Measurements from ENCODE around the gene RPL35.

Gene RPL35

GRCh38 chr9:124887832-124888231 is 26.1 kb upstream of the RPL35 start:
- H3K4me1 ChIP-seq (ENCODE audit: control insufficient read depth in 5 of 5, insufficient read depth in 5 of 5, low read length in 5 of 5), result peaks cover 0 to 10% (median 3%) of the 10 kb centered on the region in 5 donors
- H3K27me3 ChIP-seq (ENCODE audit: control insufficient read depth in 5 of 5, insufficient read depth in 4 of 5, low read length in 5 of 5), result no peaks in the 10 kb centered on the region
- peaks cover 0 to 83% (median 67%) of the 10 kb centered on the region in 5 donors for H3K36me3 ChIP-seq (ENCODE audit: control insufficient read depth in 5 of 5, insufficient read depth in 5 of 5, low read length in 5 of 5)
- no peak overlapping the region for H3K9ac ChIP-seq (ENCODE audit: low read length in 5 of 5)
- no peak overlapping the region for H3K27ac ChIP-seq (ENCODE audit: low read depth, low read length)
- no peak overlapping the region for H3K4me3 ChIP-seq (ENCODE audit: low read depth in 1 of 5, low read length in 5 of 5)
- H3K9me3 ChIP-seq (ENCODE audit: control insufficient read depth in 5 of 5, low read length in 5 of 5), result no peaks in the 10 kb centered on the region

- Histone ChIP-seq H3K36me3 (ENCODE audit: control insufficient read depth in 5 of 5, insufficient read depth in 5 of 5, low read length in 5 of 5) (peaks cover 0 to 83% (median 75%) of the 10 kb centered on the region in 5 donors), H3K9me3 (ENCODE audit: control insufficient read depth in 5 of 5, low read length in 5 of 5) (no peaks in the 10 kb centered on the region), H3K9ac (ENCODE audit: low read length in 5 of 5) (no peak overlapping the region), H3K4me1 (ENCODE audit: control insufficient read depth in 5 of 5, insufficient read depth in 5 of 5, low read length in 5 of 5) (peaks cover 0 to 10% (median 3%) of the 10 kb centered on the region in 5 donors), H3K27ac (ENCODE audit: low read depth, low read length) (no peak overlapping the region), H3K4me3 (ENCODE audit: low read depth in 1 of 5, low read length in 5 of 5) (peak overlapping the region in 1 of 5 donors; percentile 10), H3K27me3 (ENCODE audit: control insufficient read depth in 5 of 5, insufficient read depth in 4 of 5, low read length in 5 of 5) (no peaks in the 10 kb centered on the region)
Measured at GRCh38 chr9:124886866-124887492, 25.2 kb upstream of the RPL35 start.

GRCh38 chr9:124886461-124886860 is 24.7 kb upstream of the RPL35 start:
- Histone ChIP-seq H3K9me3 (ENCODE audit: control insufficient read depth in 5 of 5, low read length in 5 of 5) (no peaks in the 10 kb centered on the region), H3K9ac (ENCODE audit: low read length in 5 of 5) (no peak overlapping the region), H3K27ac (ENCODE audit: low read depth, low read length) (no peak overlapping the region)

DNA sequence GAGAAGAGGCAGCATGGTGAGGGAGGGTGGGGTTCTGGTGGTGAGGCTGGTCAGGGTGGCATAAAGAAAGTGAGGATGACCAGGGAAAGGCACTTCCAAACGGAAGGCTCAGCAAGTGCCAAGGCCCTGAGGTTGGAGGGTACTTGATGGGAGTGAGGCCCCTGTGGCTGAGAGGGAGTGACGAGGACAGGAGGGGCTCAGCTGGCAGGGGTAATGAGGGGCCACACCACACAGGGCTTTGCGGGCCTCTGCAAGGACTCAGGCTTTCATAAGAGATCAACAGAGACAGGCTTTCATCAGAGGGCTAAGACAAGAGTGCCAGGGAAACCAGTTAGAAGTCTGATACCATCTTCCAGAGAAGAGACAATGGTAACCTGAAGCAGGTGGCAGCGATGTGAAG is 23.8 kb upstream of the RPL35 start:
- Histone ChIP-seq H3K9me3 (ENCODE audit: control insufficient read depth in 5 of 5, low read length in 5 of 5) (no peaks in the 10 kb centered on the region), H3K4me1 (ENCODE audit: control insufficient read depth in 5 of 5, insufficient read depth in 5 of 5, low read length in 5 of 5) (peaks cover 0 to 10% (median 3%) of the 10 kb centered on the region in 5 donors), H3K27me3 (ENCODE audit: control insufficient read depth in 5 of 5, insufficient read depth in 4 of 5, low read length in 5 of 5) (no peaks in the 10 kb centered on the region), H3K36me3 (ENCODE audit: control insufficient read depth in 5 of 5, insufficient read depth in 5 of 5, low read length in 5 of 5) (peaks cover 0 to 85% (median 82%) of the 10 kb centered on the region in 5 donors), H3K27ac (ENCODE audit: low read depth, low read length) (no peak overlapping the region), H3K9ac (ENCODE audit: low read length in 5 of 5) (no peak overlapping the region), H3K4me3 (ENCODE audit: low read depth in 1 of 5, low read length in 5 of 5) (no peak overlapping the region)

More at GRCh38 chr9:124886461-124886860, 24.7 kb upstream of the RPL35 start:
- Histone ChIP-seq H3K4me1 (ENCODE audit: control insufficient read depth in 5 of 5, insufficient read depth in 5 of 5, low read length in 5 of 5) (peaks cover 0 to 10% (median 3%) of the 10 kb centered on the region in 5 donors), H3K27me3 (ENCODE audit: control insufficient read depth in 5 of 5, insufficient read depth in 4 of 5, low read length in 5 of 5) (no peaks in the 10 kb centered on the region), H3K4me3 (ENCODE audit: low read depth in 1 of 5, low read length in 5 of 5) (no peak overlapping the region), H3K36me3 (ENCODE audit: control insufficient read depth in 5 of 5, insufficient read depth in 5 of 5, low read length in 5 of 5) (peaks cover 0 to 85% (median 80%) of the 10 kb centered on the region in 5 donors)

GRCh38 chr9:124884376-124884775 is 22.6 kb upstream of the RPL35 start:
- Histone ChIP-seq H3K36me3 (ENCODE audit: control insufficient read depth in 5 of 5, insufficient read depth in 5 of 5, low read length in 5 of 5) (peaks cover 4 to 85% (median 81%) of the 10 kb centered on the region in 5 donors), H3K9ac (ENCODE audit: low read length in 5 of 5) (no peak overlapping the region), H3K4me3 (ENCODE audit: low read depth in 1 of 5, low read length in 5 of 5) (no peak overlapping the region), H3K9me3 (ENCODE audit: control insufficient read depth in 5 of 5, low read length in 5 of 5) (no peaks in the 10 kb centered on the region), H3K27me3 (ENCODE audit: control insufficient read depth in 5 of 5, insufficient read depth in 4 of 5, low read length in 5 of 5) (no peaks in the 10 kb centered on the region), H3K4me1 (ENCODE audit: control insufficient read depth in 5 of 5, insufficient read depth in 5 of 5, low read length in 5 of 5) (peaks cover 0 to 10% (median 2%) of the 10 kb centered on the region in 5 donors), H3K27ac (ENCODE audit: low read depth, low read length) (no peak overlapping the region)

DNA sequence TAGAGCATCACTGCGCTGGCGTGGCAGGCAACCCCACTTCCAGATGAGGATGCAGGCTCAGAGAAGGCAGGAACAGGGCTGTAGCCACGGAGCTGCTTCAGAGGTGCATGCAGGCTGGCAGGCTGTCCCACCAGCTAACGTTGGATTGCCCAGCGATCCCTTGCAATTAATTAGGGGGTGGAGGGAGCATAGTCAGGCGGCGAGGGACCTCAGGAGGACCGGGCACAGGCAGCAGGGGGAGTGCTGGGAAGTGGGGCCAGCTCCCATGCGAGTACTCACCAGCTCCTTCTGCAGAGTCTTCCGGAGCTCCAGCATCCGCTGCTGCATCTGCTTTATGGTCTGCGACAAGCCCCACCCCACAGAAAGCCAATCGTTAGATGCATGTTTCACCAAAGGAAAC is 20.5 kb upstream of the RPL35 start:
- Histone ChIP-seq H3K9ac (ENCODE audit: low read length in 5 of 5) (no peak overlapping the region), H3K4me1 (ENCODE audit: control insufficient read depth in 5 of 5, insufficient read depth in 5 of 5, low read length in 5 of 5) (peaks cover 0 to 6% (median 0%) of the 10 kb centered on the region in 5 donors), H3K4me3 (ENCODE audit: low read depth in 1 of 5, low read length in 5 of 5) (no peak overlapping the region), H3K36me3 (ENCODE audit: control insufficient read depth in 5 of 5, insufficient read depth in 5 of 5, low read length in 5 of 5) (peaks cover 7 to 86% (median 79%) of the 10 kb centered on the region in 5 donors), H3K9me3 (ENCODE audit: control insufficient read depth in 5 of 5, low read length in 5 of 5) (no peaks in the 10 kb centered on the region), H3K27ac (ENCODE audit: low read depth, low read length) (no peak overlapping the region), H3K27me3 (ENCODE audit: control insufficient read depth in 5 of 5, insufficient read depth in 4 of 5, low read length in 5 of 5) (no peaks in the 10 kb centered on the region)

DNA sequence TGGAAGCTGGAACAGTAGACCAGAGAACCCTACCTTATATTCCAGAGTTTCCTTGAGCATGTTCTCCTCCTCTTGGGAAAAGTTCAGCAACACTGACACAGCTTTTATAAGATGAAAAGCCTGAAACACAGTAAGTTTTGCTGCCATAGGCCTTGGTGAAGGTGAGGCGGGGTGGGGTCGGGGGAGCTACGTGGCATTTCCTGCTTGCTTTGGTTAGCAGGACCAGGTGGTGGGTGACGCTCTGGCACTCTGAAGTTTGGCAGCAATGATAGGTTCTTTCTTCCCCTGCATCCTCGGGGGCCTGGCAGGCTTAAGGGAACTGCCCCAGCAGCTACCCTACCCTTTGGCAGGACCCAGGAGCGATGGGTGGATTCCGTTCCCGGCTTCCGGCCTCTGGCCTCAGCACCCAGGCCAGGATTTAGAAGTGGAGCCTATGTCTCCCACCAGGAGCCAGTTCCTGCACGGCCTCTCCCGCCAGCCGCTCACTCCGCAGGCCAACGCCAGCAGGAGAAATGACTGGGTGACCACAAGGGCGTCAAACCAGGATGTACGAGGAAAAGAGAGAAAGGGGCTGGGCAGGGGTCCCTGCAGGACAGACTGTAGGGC is 19.5 kb upstream of the RPL35 start:
- no peaks in the 10 kb centered on the region for H3K27me3 ChIP-seq (ENCODE audit: control insufficient read depth in 5 of 5, insufficient read depth in 4 of 5, low read length in 5 of 5)
- no peak overlapping the region for H3K27ac ChIP-seq (ENCODE audit: low read depth, low read length)
- no peaks in the 10 kb centered on the region for H3K4me1 ChIP-seq (ENCODE audit: control insufficient read depth in 5 of 5, insufficient read depth in 5 of 5, low read length in 5 of 5)
- no peak overlapping the region for H3K9ac ChIP-seq (ENCODE audit: low read length in 5 of 5)
- no peak overlapping the region for H3K4me3 ChIP-seq (ENCODE audit: low read depth in 1 of 5, low read length in 5 of 5)
- H3K9me3 ChIP-seq (ENCODE audit: control insufficient read depth in 5 of 5, low read length in 5 of 5), result no peaks in the 10 kb centered on the region
- peaks cover 7 to 86% (median 78%) of the 10 kb centered on the region in 5 donors for H3K36me3 ChIP-seq (ENCODE audit: control insufficient read depth in 5 of 5, insufficient read depth in 5 of 5, low read length in 5 of 5)

- peaks cover 7 to 85% (median 77%) of the 10 kb centered on the region in 5 donors for H3K36me3 ChIP-seq (ENCODE audit: control insufficient read depth in 5 of 5, insufficient read depth in 5 of 5, low read length in 5 of 5)
- H3K4me1 ChIP-seq (ENCODE audit: control insufficient read depth in 5 of 5, insufficient read depth in 5 of 5, low read length in 5 of 5), result no peaks in the 10 kb centered on the region
- H3K9me3 ChIP-seq (ENCODE audit: control insufficient read depth in 5 of 5, low read length in 5 of 5), result no peaks in the 10 kb centered on the region
- H3K27me3 ChIP-seq (ENCODE audit: control insufficient read depth in 5 of 5, insufficient read depth in 4 of 5, low read length in 5 of 5), result no peaks in the 10 kb centered on the region
- H3K4me3 ChIP-seq (ENCODE audit: low read depth in 1 of 5, low read length in 5 of 5), result no peak overlapping the region
- no peak overlapping the region for H3K9ac ChIP-seq (ENCODE audit: low read length in 5 of 5)
- no peak overlapping the region for H3K27ac ChIP-seq (ENCODE audit: low read depth, low read length)
Measured at GRCh38 chr9:124880501-124880900, 18.7 kb upstream of the RPL35 start.

DNA sequence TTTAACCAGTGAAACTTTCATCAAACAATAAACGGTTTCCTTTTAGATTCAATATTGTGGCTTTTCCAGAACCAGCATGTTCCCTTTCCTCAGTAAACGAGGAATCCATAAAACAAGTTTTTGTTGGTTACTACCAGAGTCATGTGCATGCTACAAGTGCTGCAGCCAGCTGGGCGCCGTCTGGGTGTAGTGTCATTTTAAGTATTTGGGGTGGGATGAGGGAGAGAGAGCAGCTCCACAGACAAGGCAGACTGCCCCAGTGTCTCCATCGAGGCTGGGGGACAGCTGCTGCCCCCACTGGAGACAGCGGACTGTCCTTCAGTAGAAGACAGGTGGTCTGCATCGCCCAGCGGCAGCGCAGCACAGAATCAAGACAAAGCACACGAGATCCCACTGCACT is 17.5 kb upstream of the RPL35 start:
- Histone ChIP-seq H3K9me3 (ENCODE audit: control insufficient read depth in 5 of 5, low read length in 5 of 5) (no peaks in the 10 kb centered on the region), H3K9ac (ENCODE audit: low read length in 5 of 5) (no peak overlapping the region), H3K27me3 (ENCODE audit: control insufficient read depth in 5 of 5, insufficient read depth in 4 of 5, low read length in 5 of 5) (no peaks in the 10 kb centered on the region), H3K4me3 (ENCODE audit: low read depth in 1 of 5, low read length in 5 of 5) (no peak overlapping the region), H3K4me1 (ENCODE audit: control insufficient read depth in 5 of 5, insufficient read depth in 5 of 5, low read length in 5 of 5) (no peaks in the 10 kb centered on the region), H3K36me3 (ENCODE audit: control insufficient read depth in 5 of 5, insufficient read depth in 5 of 5, low read length in 5 of 5) (peaks cover 7 to 85% (median 79%) of the 10 kb centered on the region in 5 donors), H3K27ac (ENCODE audit: low read depth, low read length) (no peak overlapping the region)

GRCh38 chr9:124878518-124878917 is 16.8 kb upstream of the RPL35 start:
- Histone ChIP-seq H3K4me3 (ENCODE audit: low read depth in 1 of 5, low read length in 5 of 5) (no peak overlapping the region), H3K4me1 (ENCODE audit: control insufficient read depth in 5 of 5, insufficient read depth in 5 of 5, low read length in 5 of 5) (peaks cover 0 to 1% (median 0%) of the 10 kb centered on the region in 5 donors), H3K36me3 (ENCODE audit: control insufficient read depth in 5 of 5, insufficient read depth in 5 of 5, low read length in 5 of 5) (peaks cover 7 to 90% (median 82%) of the 10 kb centered on the region in 5 donors), H3K9ac (ENCODE audit: low read length in 5 of 5) (no peak overlapping the region), H3K27ac (ENCODE audit: low read depth, low read length) (no peak overlapping the region), H3K27me3 (ENCODE audit: control insufficient read depth in 5 of 5, insufficient read depth in 4 of 5, low read length in 5 of 5) (no peaks in the 10 kb centered on the region), H3K9me3 (ENCODE audit: control insufficient read depth in 5 of 5, low read length in 5 of 5) (no peaks in the 10 kb centered on the region)

All from subcutaneous abdominal adipose tissue (tissue), 5 donors.